Measurements from ENCODE around the gene SYTL3. TPM values are rescaled to one million over a fixed set of nuclear protein-coding genes. Genes with fewer than 3 reads are reported as not detected.

SYTL3 gene
- total and polyA plus RNA-seq, 2 donors (not counting 1 experiment from before 2014, with no cell fraction given) = 1.1 to 5.4 TPM

GRCh38 chr6:158677906-158678578 lies 28.2 kb downstream of the SYTL3 start:
- DNase-seq = no peak
- Histone ChIP-seq H3K4me2 (replicated peaks; ENCODE audit: low read depth, low read length, poor library complexity, severe bottlenecking) (no peak overlapping the region), H4K20me1 (ENCODE audit: control insufficient read depth, insufficient read depth, low read length, poor library complexity, severe bottlenecking) (no peaks in the 10 kb centered on the region), H3K27me3 (replicated peaks in 1 of 4; ENCODE audit: control extremely low read depth in 1 of 4, control insufficient read depth in 3 of 4, insufficient read depth in 4 of 4, low read length in 3 of 4) (peaks cover 0 to 2% (median 0%) of the 10 kb centered on the region in 4 experiments), H3K4me1 (ENCODE audit: control insufficient read depth in 2 of 2, insufficient read depth in 2 of 2, low read length in 2 of 2) (no peaks in the 10 kb centered on the region), H3K79me2 (ENCODE audit: control insufficient read depth, insufficient read depth, low read length) (no peaks in the 10 kb centered on the region), H3K27ac (ENCODE audit: low read length in 2 of 2) (no peak overlapping the region), H2AFZ (ENCODE audit: insufficient read depth, low read depth, low read length, poor library complexity, severe bottlenecking) (no peak overlapping the region), H3K9me3 (ENCODE audit: control extremely low read depth in 1 of 3, control insufficient read depth in 2 of 3, insufficient read depth in 1 of 3, low read length in 2 of 3) (no peaks in the 10 kb centered on the region), H3K4me3 (ENCODE audit: control extremely low read depth in 1 of 5, extremely low read depth in 1 of 5, insufficient read depth in 1 of 5, low read depth in 2 of 5, low read length in 4 of 5) (no peak overlapping the region), H3K9ac (ENCODE audit: low read length) (no peak overlapping the region), H3K36me3 (replicated peaks in 1 of 2; ENCODE audit: control extremely low read depth in 1 of 2, control insufficient read depth in 1 of 2, extremely low read depth in 1 of 2, insufficient read depth in 2 of 2, low read length in 1 of 2) (no peaks in the 10 kb centered on the region)
- WGBS (ENCODE audit: insufficient coverage) = 97% methylated on average over 9 of the region's 11 CpGs
- H3K4me1 Mint-ChIP-seq = no peaks in the 10 kb centered on the region
- ChIA-PET POLR2A (no interaction called here), CTCF (interaction anchor here (0.7 kb wide), 1 partner anchor 18 kb away, joined by 3 read pairs; no protein-coding TSS in a partner anchor)
- no peak overlapping the region for H3K27ac Mint-ChIP-seq
- H3K9me3 Mint-ChIP-seq (ENCODE audit: insufficient read depth) = no peaks in the 10 kb centered on the region
- H3K27me3 Mint-ChIP-seq = no peaks in the 10 kb centered on the region
- ATAC-seq (ENCODE audit: low read depth) = no peak
- no peak for TF ChIP-seq EZH2 (IDR thresholded peaks at IDR 0.05; ENCODE audit: borderline replicate concordance, insufficient read depth, low read depth, low read length, poor library complexity, severe bottlenecking)
- TF ChIP-seq CTCF (IDR thresholded peaks at IDR 0.05) = no peak
- H3K4me3 Mint-ChIP-seq = no peak overlapping the region
- intact Hi-C loops (cut with micrococcal nuclease) = no loop called here

GRCh38 chr6:158680015-158680414 lies 30.2 kb downstream of the SYTL3 start:
- CTCF ChIA-PET = interaction anchor here (1.7 kb wide), 1 partner anchor 11 kb away, joined by 5 read pairs; no protein-coding TSS in a partner anchor
- H4K20me1 ChIP-seq (ENCODE audit: control insufficient read depth, insufficient read depth, low read length, poor library complexity, severe bottlenecking) = no peaks in the 10 kb centered on the region
- DNase-seq (no peak), ATAC-seq (ENCODE audit: low read depth) (no peak)
- no peak overlapping the region for H3K9ac ChIP-seq (ENCODE audit: low read length)
- no peaks in the 10 kb centered on the region for H3K36me3 ChIP-seq (replicated peaks in 1 of 2; ENCODE audit: control extremely low read depth in 1 of 2, control insufficient read depth in 1 of 2, extremely low read depth in 1 of 2, insufficient read depth in 2 of 2, low read length in 1 of 2)
- no peak overlapping the region for H3K4me3 Mint-ChIP-seq
- H3K9me3 Mint-ChIP-seq (ENCODE audit: insufficient read depth) = no peaks in the 10 kb centered on the region
- no peaks in the 10 kb centered on the region for H3K4me1 Mint-ChIP-seq
- no CpG with 5 or more reads among the region's 2 CpGs for WGBS (ENCODE audit: insufficient coverage)
- intact Hi-C loops (cut with micrococcal nuclease) = no loop called here
- H3K79me2 ChIP-seq (ENCODE audit: control insufficient read depth, insufficient read depth, low read length) = no peaks in the 10 kb centered on the region
- H3K27me3 ChIP-seq (replicated peaks in 1 of 4; ENCODE audit: control extremely low read depth in 1 of 4, control insufficient read depth in 3 of 4, insufficient read depth in 4 of 4, low read length in 3 of 4) = no peaks in the 10 kb centered on the region
- TF ChIP-seq EZH2 (IDR thresholded peaks at IDR 0.05; ENCODE audit: borderline replicate concordance, insufficient read depth, low read depth, low read length, poor library complexity, severe bottlenecking) (no peak), CTCF (IDR thresholded peaks at IDR 0.05) (no peak)
- no peaks in the 10 kb centered on the region for H3K27me3 Mint-ChIP-seq
- H3K4me2 ChIP-seq (replicated peaks; ENCODE audit: low read depth, low read length, poor library complexity, severe bottlenecking) = no peak overlapping the region
- no peak overlapping the region for H3K27ac ChIP-seq (ENCODE audit: low read length in 2 of 2)
- POLR2A ChIA-PET = no interaction called here
- H3K4me1 ChIP-seq (ENCODE audit: control insufficient read depth in 2 of 2, insufficient read depth in 2 of 2, low read length in 2 of 2) = no peaks in the 10 kb centered on the region
- no peak overlapping the region for H3K27ac Mint-ChIP-seq
- no peak overlapping the region for H2AFZ ChIP-seq (ENCODE audit: insufficient read depth, low read depth, low read length, poor library complexity, severe bottlenecking)
- no peak overlapping the region for H3K4me3 ChIP-seq (ENCODE audit: control extremely low read depth in 1 of 5, extremely low read depth in 1 of 5, insufficient read depth in 1 of 5, low read depth in 2 of 5, low read length in 4 of 5)
- H3K9me3 ChIP-seq (ENCODE audit: control extremely low read depth in 1 of 3, control insufficient read depth in 2 of 3, insufficient read depth in 1 of 3, low read length in 2 of 3) = no peaks in the 10 kb centered on the region

Measured in B cell (primary cell).